Stomach smooth muscle (tissue), 2 donors: Measurements from ENCODE around the gene PYCR2.
"Not testable (repeated sequence)": the region's sequence is repeated elsewhere in the genome, so short reads cannot be mapped to it uniquely, and the experiment has no call there.

Experiments used
- H3K27ac ChIP-seq: one replicate; pipeline ENCODE4 v1.7.0; 2013; ENCODE audit warnings: mild to moderate bottlenecking, low read length, inconsistent platforms
- H3K27me3 ChIP-seq, 2 donors: one replicate each; pipeline ENCODE4 v1.7.0; 2013; ENCODE audit warnings: low read length in 2 of 2; ENCODE audit not compliant: insufficient read depth in 2 of 2, control insufficient read depth in 1 of 2
- H3K36me3 ChIP-seq, 2 donors: one replicate each; pipeline ENCODE4 v1.7.0; 2013; ENCODE audit warnings: low read length in 2 of 2; ENCODE audit not compliant: control insufficient read depth in 2 of 2, insufficient read depth in 2 of 2
- H3K4me1 ChIP-seq: one replicate; pipeline ENCODE4 v1.7.0; 2013; ENCODE audit warnings: low read length; ENCODE audit not compliant: control insufficient read depth, insufficient read depth
- H3K4me3 ChIP-seq, 2 donors: one replicate each; pipeline ENCODE4 v1.7.0; 2013; ENCODE audit warnings: low read length in 2 of 2
- H3K9ac ChIP-seq, 2 donors: one replicate each; pipeline ENCODE4 v1.7.0; 2013; ENCODE audit warnings: low read length in 2 of 2, mild to moderate bottlenecking in 1 of 2
- H3K9me3 ChIP-seq, 2 donors: one replicate each; pipeline ENCODE4 v1.7.0; 2013; ENCODE audit warnings: low read length in 2 of 2; ENCODE audit not compliant: control insufficient read depth in 2 of 2
- donor health status: healthy.
- donor health status: Pancreatic carcinoma.

Gene PYCR2

GRCh38 chr1:225942574-225942973, 18.5 kb upstream of the PYCR2 start:
- Histone ChIP-seq H3K27ac (no peak overlapping the region), H3K4me1 (peaks cover 13% of the 10 kb centered on the region), H3K9ac (no peak overlapping the region), H3K36me3 (no peaks in the 10 kb centered on the region), H3K9me3 (no peaks in the 10 kb centered on the region), H3K4me3 (no peak overlapping the region), H3K27me3 (no peaks in the 10 kb centered on the region)

- H3K4me3 ChIP-seq, result no peak overlapping the region
- no peaks in the 10 kb centered on the region for H3K36me3 ChIP-seq
- H3K4me1 ChIP-seq, result peaks cover 13% of the 10 kb centered on the region
- H3K9me3 ChIP-seq, result no peaks in the 10 kb centered on the region
- no peak overlapping the region for H3K9ac ChIP-seq
- H3K27me3 ChIP-seq, result no peaks in the 10 kb centered on the region
- no peak overlapping the region for H3K27ac ChIP-seq
Observed at GRCh38 chr1:225941942-225942222, 17.8 kb upstream of the PYCR2 start.

GRCh38 chr1:225941187-225941941, 17.3 kb upstream of the PYCR2 start, which contains the start of gene LEFTY2:
Gene LEFTY2, minus strand, starts transcription at chr1:225941220. Its CDS starts 80 bp downstream, at chr1:225941140.
- no peak within 1 kb of the TSS for H3K4me3 ChIP-seq
- no peaks in the 10 kb centered on the region for H3K27me3 ChIP-seq
- no peak within 1 kb of the TSS for H3K27ac ChIP-seq
- H3K9ac ChIP-seq, result no peak within 1 kb of the TSS
- H3K36me3 ChIP-seq, result no peaks in the 10 kb centered on the region
- H3K9me3 ChIP-seq, result no peaks in the 10 kb centered on the region
- peaks cover 13% of the 10 kb centered on the region for H3K4me1 ChIP-seq

- no peaks in the 10 kb centered on the region for H3K27me3 ChIP-seq
- H3K4me3 ChIP-seq, result no peak overlapping the region
- no peak overlapping the region for H3K9ac ChIP-seq
- H3K9me3 ChIP-seq, result no peaks in the 10 kb centered on the region
- peaks cover 13% of the 10 kb centered on the region for H3K4me1 ChIP-seq
- no peaks in the 10 kb centered on the region for H3K36me3 ChIP-seq
- H3K27ac ChIP-seq, result no peak overlapping the region
Observed at GRCh38 chr1:225940385-225941151, 16.5 kb upstream of the PYCR2 start.

GRCh38 chr1:225939939-225940310, 15.9 kb upstream of the PYCR2 start:
- H3K9me3 ChIP-seq, H3K27me3 ChIP-seq, H3K27ac ChIP-seq, H3K36me3 ChIP-seq, H3K9ac ChIP-seq, H3K4me3 ChIP-seq: not testable (repeated sequence)
- peaks cover 13% of the 10 kb centered on the region for H3K4me1 ChIP-seq

GRCh38 chr1:225939097-225939938, 15.3 kb upstream of the PYCR2 start:
- H3K4me1 ChIP-seq, result peaks cover 13% of the 10 kb centered on the region
- not testable (repeated sequence) for H3K9me3 ChIP-seq, H3K27ac ChIP-seq, H3K36me3 ChIP-seq, H3K27me3 ChIP-seq, H3K9ac ChIP-seq, H3K4me3 ChIP-seq

- H3K9me3 ChIP-seq, result no peaks in the 10 kb centered on the region
- H3K27ac ChIP-seq, result no peak overlapping the region
- H3K4me1 ChIP-seq, result peaks cover 13% of the 10 kb centered on the region
- no peak overlapping the region for H3K9ac ChIP-seq
- no peaks in the 10 kb centered on the region for H3K27me3 ChIP-seq
- no peak overlapping the region for H3K4me3 ChIP-seq
- H3K36me3 ChIP-seq, result no peaks in the 10 kb centered on the region
Observed at GRCh38 chr1:225937048-225937968, 13.3 kb upstream of the PYCR2 start.

- Histone ChIP-seq H3K9ac (no peak overlapping the region), H3K4me3 (no peak overlapping the region), H3K4me1 (peaks cover 8% of the 10 kb centered on the region), H3K27me3 (no peaks in the 10 kb centered on the region), H3K36me3 (no peaks in the 10 kb centered on the region), H3K9me3 (no peaks in the 10 kb centered on the region), H3K27ac (no peak overlapping the region)
Observed at GRCh38 chr1:225936523-225936922, 12.5 kb upstream of the PYCR2 start.

GRCh38 chr1:225936086-225936485, 12.0 kb upstream of the PYCR2 start:
- not testable (repeated sequence) for H3K27ac ChIP-seq, H3K27me3 ChIP-seq, H3K4me1 ChIP-seq, H3K36me3 ChIP-seq, H3K9me3 ChIP-seq, H3K4me3 ChIP-seq, H3K9ac ChIP-seq

GRCh38 chr1:225934711-225935110, 10.7 kb upstream of the PYCR2 start:
- no peaks in the 10 kb centered on the region for H3K36me3 ChIP-seq
- no peak overlapping the region for H3K27ac ChIP-seq
- no peak overlapping the region for H3K9ac ChIP-seq
- H3K9me3 ChIP-seq, result no peaks in the 10 kb centered on the region
- H3K4me3 ChIP-seq, result no peak overlapping the region
- no peaks in the 10 kb centered on the region for H3K4me1 ChIP-seq
- H3K27me3 ChIP-seq, result no peaks in the 10 kb centered on the region
